ENCODE measurements around the gene EFL1.

GRCh38 chr15:82134461-82134860 lies 128.1 kb downstream of the EFL1 start:
- TF ChIP-seq CTCF (optimal IDR thresholded peaks at IDR 0.05 in 1 of 3, IDR thresholded peaks at IDR 0.05 in 1 of 3, conservative IDR thresholded peaks at IDR 0.05 in 1 of 3; ENCODE audit: extremely low read depth in 1 of 3, insufficient read depth in 2 of 3, low read length in 3 of 3), result no peak
- TF ChIP-seq EZH2 (IDR thresholded peaks at IDR 0.05; ENCODE audit: low read length), result no peak
